HG03064 (cell line): ENCODE measurements around the gene CHRM1.
"Not testable (repeated sequence)": the region's sequence is repeated elsewhere in the genome, so short reads cannot be mapped to it uniquely, and the experiment has no call there.

Experiments used
- ATAC-seq: cut with Tn5 transposase; IDR thresholded peaks from one replicate; pipeline ENCODE4 v1.9.1; 2021; ENCODE audit warnings: low read depth; ENCODE audit not compliant: unreplicated experiment

The CHRM1 gene, protein sequence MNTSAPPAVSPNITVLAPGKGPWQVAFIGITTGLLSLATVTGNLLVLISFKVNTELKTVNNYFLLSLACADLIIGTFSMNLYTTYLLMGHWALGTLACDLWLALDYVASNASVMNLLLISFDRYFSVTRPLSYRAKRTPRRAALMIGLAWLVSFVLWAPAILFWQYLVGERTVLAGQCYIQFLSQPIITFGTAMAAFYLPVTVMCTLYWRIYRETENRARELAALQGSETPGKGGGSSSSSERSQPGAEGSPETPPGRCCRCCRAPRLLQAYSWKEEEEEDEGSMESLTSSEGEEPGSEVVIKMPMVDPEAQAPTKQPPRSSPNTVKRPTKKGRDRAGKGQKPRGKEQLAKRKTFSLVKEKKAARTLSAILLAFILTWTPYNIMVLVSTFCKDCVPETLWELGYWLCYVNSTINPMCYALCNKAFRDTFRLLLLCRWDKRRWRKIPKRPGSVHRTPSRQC

GRCh38 chr11:62921201-62921572 lies at the start of gene CHRM1:
TSS of gene CHRM1 (minus strand) at chr11:62921363. CDS start at chr11:62911100, 10,263 bp downstream.
- no peak for ATAC-seq

- no peak for ATAC-seq
Measured at GRCh38 chr11:62965574-62965973, 44.4 kb upstream of the CHRM1 start.

GRCh38 chr11:62962391-62962790 lies 41.2 kb upstream of the CHRM1 start:
- no peak for ATAC-seq

GRCh38 chr11:62961017-62961570 lies 39.9 kb upstream of the CHRM1 start:
- no peak for ATAC-seq

GRCh38 chr11:62959422-62959980 lies 38.3 kb upstream of the CHRM1 start:
- no peak for ATAC-seq

DNA sequence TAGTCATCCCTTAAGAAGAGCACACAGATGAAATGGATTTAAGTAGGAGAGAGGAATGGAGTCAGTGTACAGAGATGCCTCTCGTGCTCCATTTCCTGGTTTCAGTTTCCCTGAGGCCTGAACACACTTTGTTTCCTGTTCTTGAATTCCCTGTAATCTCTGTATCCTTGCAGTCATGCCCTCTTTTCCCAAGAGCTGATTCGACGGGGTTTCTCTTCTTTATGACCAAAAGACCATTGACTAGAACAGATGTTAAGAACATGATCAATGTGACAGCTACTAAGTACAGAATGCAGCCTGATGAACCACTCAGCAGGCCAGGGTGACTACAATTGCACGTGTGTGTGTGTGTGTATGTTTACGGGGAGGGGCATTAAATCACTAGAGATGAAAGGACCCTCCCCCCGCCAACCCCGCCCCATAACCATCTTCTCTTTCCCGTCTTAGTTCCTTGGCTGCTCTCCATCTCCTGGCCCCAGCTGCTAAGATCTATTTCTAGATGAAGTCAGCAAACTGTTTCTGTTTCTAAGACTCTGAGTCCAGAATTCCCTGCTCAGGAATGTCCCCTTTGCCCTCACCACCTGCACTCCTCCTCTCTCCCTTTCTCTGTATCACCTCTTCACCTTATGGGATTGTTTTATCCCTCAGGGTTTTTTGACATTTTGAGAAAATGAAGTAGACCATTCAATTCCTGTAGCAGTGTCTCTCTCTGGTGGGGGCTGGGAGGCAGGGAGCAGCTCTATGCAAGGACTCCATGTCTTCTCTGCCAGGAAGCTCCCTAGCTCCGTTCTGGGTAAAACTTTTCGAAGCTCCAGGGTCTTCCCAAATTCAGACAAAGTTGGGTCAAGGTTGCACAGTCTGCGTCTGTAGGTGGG lies 37.6 kb upstream of the CHRM1 start:
- ATAC-seq: no peak

DNA sequence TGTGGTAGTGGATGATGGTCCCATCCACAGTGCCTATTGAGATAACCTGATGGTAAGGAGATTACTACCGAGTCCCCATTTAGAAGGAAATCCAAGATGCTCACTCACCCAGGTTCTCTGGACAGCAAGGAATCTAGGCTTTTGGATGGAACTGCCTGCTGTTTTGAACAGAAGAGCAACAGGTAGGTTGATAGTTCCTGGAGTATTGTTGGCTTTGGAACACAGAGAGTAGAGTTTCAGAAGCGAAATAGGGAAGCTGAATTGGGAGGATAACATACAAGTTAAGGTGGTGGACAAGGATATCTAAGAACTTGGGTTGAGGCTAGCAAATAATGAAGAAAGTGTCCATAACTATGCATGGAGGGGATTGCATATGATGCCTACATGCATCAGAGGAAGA lies 36.0 kb upstream of the CHRM1 start:
- ATAC-seq: no peak

DNA sequence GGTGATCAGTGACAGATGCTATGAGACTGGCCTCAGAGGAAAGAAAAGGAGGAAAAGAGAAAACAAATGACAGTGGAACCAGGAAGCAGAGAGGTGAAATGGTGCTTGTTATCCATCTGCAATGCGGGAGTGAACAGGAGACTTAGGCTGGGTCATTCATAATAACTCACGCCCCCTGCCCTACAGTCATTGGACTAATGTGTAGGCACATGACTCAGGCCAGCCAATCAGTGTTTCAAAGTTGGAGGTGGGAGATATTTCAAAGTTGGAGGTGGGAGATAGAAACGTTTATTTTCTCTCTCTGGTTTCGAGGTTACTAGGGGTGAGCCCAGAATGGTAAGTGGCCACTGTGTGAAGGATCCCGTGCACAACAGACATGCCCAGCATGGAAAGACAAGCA lies 33.3 kb upstream of the CHRM1 start:
- ATAC-seq: no peak

DNA sequence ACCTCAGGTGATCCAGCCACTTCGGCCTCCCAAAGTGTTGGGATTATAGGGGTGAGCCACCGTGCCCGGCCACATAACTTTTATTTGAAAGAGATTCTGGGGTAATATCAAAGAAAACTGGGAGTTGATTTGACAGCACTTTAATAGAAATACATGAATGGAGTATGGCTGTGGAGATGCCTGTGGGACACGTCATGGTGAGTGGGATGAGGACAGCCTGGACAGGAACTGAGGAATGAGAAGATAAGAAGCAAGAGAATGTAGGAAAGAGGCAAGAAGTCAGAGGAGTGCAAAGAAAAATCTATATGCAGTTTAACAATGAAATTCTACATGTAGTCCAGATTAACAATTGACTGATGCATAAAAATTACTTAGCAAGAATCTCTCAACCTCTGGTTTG lies 32.6 kb upstream of the CHRM1 start:
- ATAC-seq: no peak

GRCh38 chr11:62948765-62949320 lies 27.7 kb upstream of the CHRM1 start:
- no peak for ATAC-seq

GRCh38 chr11:62945538-62945937 lies 24.4 kb upstream of the CHRM1 start:
- not testable (repeated sequence) for ATAC-seq

DNA sequence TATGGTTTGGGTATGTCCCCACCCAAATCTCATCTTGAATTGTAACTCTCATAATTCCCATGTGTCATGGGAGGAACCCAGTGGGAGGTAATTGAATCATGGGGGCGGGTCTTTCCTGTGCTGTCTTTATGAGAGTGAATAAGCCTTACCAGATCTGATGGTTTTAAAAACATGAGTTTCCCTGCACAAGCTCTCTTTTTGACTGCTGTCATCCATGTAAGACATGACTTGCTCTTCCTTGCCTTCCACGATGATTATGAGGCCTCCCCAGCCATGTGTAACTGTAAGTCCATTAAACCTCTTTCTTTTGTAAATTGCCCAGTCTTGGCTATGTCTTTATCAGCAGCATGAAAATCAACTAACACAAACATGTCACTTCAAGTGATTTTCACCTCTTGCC lies 16.4 kb upstream of the CHRM1 start:
- not testable (repeated sequence) for ATAC-seq

- ATAC-seq: no peak
Measured at GRCh38 chr11:62934496-62934785, 13.3 kb upstream of the CHRM1 start.

DNA sequence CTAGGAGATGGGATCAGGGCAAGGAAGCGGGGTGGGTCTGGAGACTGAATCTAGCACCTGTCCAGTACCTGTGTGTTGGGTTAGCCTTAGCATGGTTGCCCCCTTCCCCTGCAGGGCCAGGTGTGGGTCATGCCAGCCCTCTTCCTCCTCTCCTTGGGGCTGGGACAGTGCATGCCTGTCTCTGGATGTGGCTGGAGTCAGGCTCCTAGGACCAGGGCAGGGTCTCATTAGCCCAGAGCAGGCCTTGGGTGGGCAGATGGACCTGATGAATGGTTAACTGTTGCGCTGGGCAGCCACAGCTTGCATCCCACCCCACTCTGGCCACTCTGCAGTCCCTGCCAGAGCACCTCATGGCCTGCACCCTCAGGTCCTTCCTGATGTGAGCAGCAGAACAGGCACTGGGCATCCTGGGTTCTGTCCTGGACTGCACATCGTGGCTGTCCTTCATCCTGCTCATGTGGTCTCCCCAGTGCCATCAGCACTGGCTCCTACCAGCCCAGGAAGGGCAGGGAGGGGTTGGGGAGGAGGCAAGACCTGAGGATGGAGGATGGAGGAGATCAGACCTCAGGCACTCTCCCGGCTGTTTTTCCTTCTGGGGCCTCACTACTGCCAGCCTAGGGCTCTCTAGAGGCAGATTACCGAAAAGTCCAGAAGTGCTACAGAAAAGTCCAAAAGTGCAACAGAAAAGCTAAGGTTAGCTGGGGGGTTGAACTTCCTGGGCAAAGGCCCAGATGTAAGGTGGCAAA lies 12.8 kb upstream of the CHRM1 start:
- no peak for ATAC-seq

GRCh38 chr11:62933285-62933684 lies 12.1 kb upstream of the CHRM1 start:
- no peak for ATAC-seq

DNA sequence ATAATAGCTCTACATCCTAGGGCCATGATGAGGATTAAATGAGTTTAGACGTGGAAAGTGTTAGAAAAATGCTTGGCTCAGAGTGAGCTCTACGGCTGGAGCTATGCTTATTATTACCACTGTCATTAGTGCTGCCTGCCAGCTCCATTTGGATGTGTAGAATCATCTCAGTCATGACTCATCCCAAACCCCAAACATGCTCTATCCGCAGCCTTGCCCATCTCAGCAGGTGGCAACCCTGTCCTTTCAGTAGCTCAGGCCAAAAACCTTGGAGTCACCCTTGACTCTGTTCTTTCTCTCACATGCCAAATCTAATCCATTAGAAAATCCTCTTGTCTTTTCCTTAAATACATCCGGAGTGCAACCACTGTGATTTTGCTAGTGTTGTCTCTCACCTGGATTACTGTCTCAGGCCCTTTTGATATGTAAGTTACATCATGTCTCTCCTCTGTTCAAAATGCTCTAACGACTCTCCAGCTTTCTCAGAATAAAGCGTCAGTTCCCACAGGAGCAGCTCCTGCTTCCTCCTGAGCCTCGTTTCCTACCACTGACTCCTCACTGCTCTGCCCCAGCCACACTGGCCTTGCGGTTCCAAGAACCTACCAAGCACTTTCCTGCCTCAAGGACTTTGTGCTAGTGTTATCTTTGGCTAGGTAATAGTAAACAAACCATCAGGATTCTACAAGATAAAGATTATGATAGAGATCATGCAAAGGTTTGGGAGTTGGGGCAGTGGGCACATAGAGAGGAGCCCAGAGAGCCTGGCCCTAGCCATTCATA lies 10.5 kb upstream of the CHRM1 start:
- no peak for ATAC-seq

GRCh38 chr11:62930666-62931065 lies 9.5 kb upstream of the CHRM1 start:
- no peak for ATAC-seq

GRCh38 chr11:62930157-62930556 lies 9.0 kb upstream of the CHRM1 start:
- ATAC-seq: no peak

GRCh38 chr11:62928011-62928410 lies 6.8 kb upstream of the CHRM1 start:
- ATAC-seq: no peak
